ENCODE measurements around the gene TACR2. TPM values are rescaled to one million over a fixed set of nuclear protein-coding genes. Genes with fewer than 3 reads are reported as not detected.

Gene TACR2
- total RNA-seq, 6 experiments from 2014 or later, result 0.16 to 0.22 (median 0.16) TPM; not detected in 3

DNA sequence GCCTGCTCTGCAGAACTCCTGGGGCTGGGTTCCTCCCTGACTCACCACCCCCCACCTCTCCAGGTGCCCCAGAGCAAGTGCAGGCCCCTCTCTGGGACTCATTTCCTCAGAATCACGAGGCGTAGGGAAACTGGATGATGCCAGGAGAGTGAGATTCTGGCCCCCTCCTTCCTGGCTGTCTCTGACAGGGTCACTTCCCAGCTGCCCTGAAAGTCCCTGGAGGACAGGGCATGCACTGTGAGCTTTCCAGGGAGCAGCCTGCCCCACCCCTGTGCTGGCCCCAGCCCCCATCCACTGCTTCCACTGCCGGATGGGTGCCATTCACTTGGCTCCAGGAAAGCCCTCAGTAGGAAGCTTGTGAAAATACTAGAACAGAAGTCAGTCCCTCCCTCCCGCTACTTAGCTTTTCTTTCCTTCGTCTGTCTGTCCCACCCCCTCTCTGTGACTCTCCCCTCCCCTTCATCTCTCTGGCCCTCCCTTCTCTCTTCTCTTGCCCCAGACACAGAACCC is 10.4 kb downstream of the TACR2 start:
- no peak for ATAC-seq
- intact Hi-C loops (cut with DNase I), result no loop called here

GRCh38 chr10:69405221-69405620 is 11.5 kb downstream of the TACR2 start:
- 60% methylated on average over 4 of the region's 4 CpGs for WGBS (ENCODE audit: insufficient coverage, low coverage, low lambda C conversion rate, missing lambda C conversion rate)
- peaks cover 0 to 5% (median 2%) of the 10 kb centered on the region in 4 donors for H3K4me1 ChIP-seq
- intact Hi-C loops (cut with DNase I), result no loop called here
- no peaks in the 10 kb centered on the region for H3K27me3 ChIP-seq
- no peak for TF ChIP-seq POLR2A (IDR thresholded peaks at IDR 0.05)
- no peak for TF ChIP-seq CTCF (IDR thresholded peaks at IDR 0.05)
- DNase-seq, result no peak
- H3K36me3 ChIP-seq, result no peaks in the 10 kb centered on the region
- H3K4me3 ChIP-seq, result no peak overlapping the region
- H3K27ac ChIP-seq, result no peak overlapping the region
- ATAC-seq, result no peak
- no peaks in the 10 kb centered on the region for H3K9me3 ChIP-seq

More for the DNA sequence above, 10.4 kb downstream of the TACR2 start:
- H3K27me3 ChIP-seq, result no peaks in the 10 kb centered on the region
- TF ChIP-seq POLR2A (IDR thresholded peaks at IDR 0.05) (no peak), CTCF (IDR thresholded peaks at IDR 0.05) (no peak)
- no peaks in the 10 kb centered on the region for H3K36me3 ChIP-seq
- DNase-seq, result peak in 1 of 3 donors; percentile 47
- H3K4me3 ChIP-seq, result no peak overlapping the region
- peaks cover 0 to 5% (median 2%) of the 10 kb centered on the region in 4 donors for H3K4me1 ChIP-seq
- H3K27ac ChIP-seq, result no peak overlapping the region
- WGBS (ENCODE audit: insufficient coverage, low coverage, low lambda C conversion rate, missing lambda C conversion rate), result 41% methylated on average over 5 of the region's 5 CpGs
- no peaks in the 10 kb centered on the region for H3K9me3 ChIP-seq

DNA sequence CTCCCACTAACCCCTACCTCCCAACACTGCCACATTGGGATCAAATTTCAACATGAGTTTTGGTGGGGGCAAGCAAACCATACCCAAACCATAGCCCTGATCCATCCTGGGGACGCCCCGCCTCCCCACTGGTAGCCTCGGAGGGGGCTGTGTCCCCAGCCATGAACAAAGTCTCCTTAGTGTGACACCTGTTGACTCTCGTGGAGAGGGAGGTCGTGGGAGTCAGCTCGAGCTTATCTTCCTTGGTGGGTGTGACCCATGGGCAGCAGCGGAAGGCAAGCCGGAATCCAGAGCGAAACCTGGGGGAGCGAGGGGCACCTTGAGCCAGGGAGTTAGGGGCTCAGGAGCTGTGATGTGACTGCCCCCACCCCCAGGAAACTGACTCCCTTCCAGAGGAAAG is 11.9 kb downstream of the TACR2 start:
- Histone ChIP-seq H3K36me3 (no peaks in the 10 kb centered on the region), H3K27ac (no peak overlapping the region), H3K9me3 (no peaks in the 10 kb centered on the region), H3K27me3 (no peaks in the 10 kb centered on the region), H3K4me3 (no peak overlapping the region), H3K4me1 (peaks cover 0 to 5% (median 2%) of the 10 kb centered on the region in 4 donors)
- DNase-seq, result peak in 1 of 3 donors; percentile 22
- ATAC-seq, result no peak
- intact Hi-C loops (cut with DNase I), result no loop called here
- 74% methylated on average over 7 of the region's 10 CpGs for whole genome bisulfite sequencing (ENCODE audit: insufficient coverage, low coverage, low lambda C conversion rate, missing lambda C conversion rate)
- TF ChIP-seq POLR2A (IDR thresholded peaks at IDR 0.05) (no peak), CTCF (IDR thresholded peaks at IDR 0.05) (no peak)

DNA sequence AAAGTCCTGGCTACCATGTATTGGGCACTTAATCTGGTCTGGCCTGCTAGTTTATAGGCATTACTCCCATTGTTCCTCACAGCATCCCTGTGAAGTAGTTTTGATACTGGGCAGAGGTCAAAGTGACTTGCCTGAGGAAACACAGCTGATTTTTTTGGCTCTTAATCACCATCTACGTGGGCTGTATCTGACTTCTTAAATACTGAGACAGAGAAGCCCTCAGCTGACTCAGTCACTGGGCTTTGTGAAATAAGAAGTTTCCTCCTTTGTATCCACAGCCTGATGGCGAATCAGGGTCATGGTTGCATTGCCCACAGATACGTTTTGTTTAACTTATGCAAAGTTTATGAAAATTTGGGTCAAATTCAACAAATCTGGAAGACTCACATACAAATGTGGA is 13.2 kb downstream of the TACR2 start:
- ATAC-seq (no peak), DNase-seq (no peak)
- Histone ChIP-seq H3K9me3 (no peaks in the 10 kb centered on the region), H3K4me1 (no peaks in the 10 kb centered on the region), H3K27ac (no peak overlapping the region), H3K27me3 (no peaks in the 10 kb centered on the region), H3K36me3 (no peaks in the 10 kb centered on the region), H3K4me3 (no peak overlapping the region)
- 31% methylated on average over 3 of the region's 3 CpGs for WGBS (ENCODE audit: insufficient coverage, low coverage, low lambda C conversion rate, missing lambda C conversion rate)
- intact Hi-C loops (cut with DNase I), result no loop called here
- TF ChIP-seq CTCF (IDR thresholded peaks at IDR 0.05), result no peak
- no peak for TF ChIP-seq POLR2A (IDR thresholded peaks at IDR 0.05)

DNA sequence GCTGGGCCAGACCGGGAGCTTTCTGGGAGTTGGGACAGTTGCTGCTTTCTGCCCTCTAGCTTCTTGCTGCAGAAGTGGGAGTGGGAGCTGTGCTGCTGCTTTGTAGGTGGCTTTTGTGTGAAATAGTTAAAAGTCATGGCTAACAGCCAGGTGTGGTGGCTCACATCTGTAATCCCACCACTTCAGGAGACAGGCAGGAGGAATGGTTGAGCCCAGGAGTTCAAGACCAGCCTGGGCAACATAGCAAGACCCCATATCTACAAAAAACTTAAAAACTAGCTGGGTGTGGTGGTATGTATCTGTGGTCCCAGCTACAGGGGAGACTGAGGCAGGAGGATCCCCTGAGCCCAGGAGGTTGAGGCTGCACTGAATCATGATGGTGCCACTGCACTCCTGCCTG is 13.7 kb downstream of the TACR2 start:
- no peaks in the 10 kb centered on the region for H3K36me3 ChIP-seq
- DNase-seq (peak in 1 of 3 donors; percentile 10), ATAC-seq (no peak)
- no peaks in the 10 kb centered on the region for H3K9me3 ChIP-seq
- no peaks in the 10 kb centered on the region for H3K4me1 ChIP-seq
- H3K4me3 ChIP-seq, result no peak overlapping the region
- no peaks in the 10 kb centered on the region for H3K27me3 ChIP-seq
- no peak for TF ChIP-seq POLR2A (IDR thresholded peaks at IDR 0.05)
- TF ChIP-seq CTCF (IDR thresholded peaks at IDR 0.05), result no peak
- no CpG with 5 or more reads among the region's 1 CpG for WGBS (ENCODE audit: insufficient coverage, low coverage, low lambda C conversion rate, missing lambda C conversion rate)
- no peak overlapping the region for H3K27ac ChIP-seq
- intact Hi-C loops (cut with DNase I), result no loop called here

All from right lobe of liver (tissue), 6 donors.